Activated T-helper 1 cell treated with anti-CD3 and anti-CD28 coated beads, Interleukin-12 subunit alpha, Interleukin-12 subunit beta, Interleukin-2, Interleukin-4 antibody, amounts not matched to agents 30 ng/mL and 10 ng/mL and 1 ng/mL, durations not matched to agents 14 hours and 24 hours and 36 hours (primary cell): ENCODE results near the gene LIFR. TPM values are rescaled to one million over a fixed set of nuclear protein-coding genes. Genes with fewer than 3 reads are reported as not detected.

Experiments
- DNase-seq: peaks from one replicate; pipeline ENCODE4 v3.0.0; 2021; ENCODE audit warnings: low spot score
- H3K27ac Mint-ChIP-seq: one replicate; pipeline ENCODE4 v1.8.0; 2021; ENCODE audit warnings: mild to moderate bottlenecking, mixed read lengths
- H3K27me3 Mint-ChIP-seq: one replicate; pipeline ENCODE4 v1.8.0; 2022; ENCODE audit warnings: mild to moderate bottlenecking, moderate library complexity, mixed read lengths; ENCODE audit not compliant: insufficient read depth
- H3K36me3 Mint-ChIP-seq: one replicate; pipeline ENCODE4 v1.8.0; 2021; ENCODE audit warnings: low read depth, mixed read lengths
- H3K4me1 Mint-ChIP-seq: one replicate; pipeline ENCODE4 v1.8.0; 2021; ENCODE audit warnings: low read depth, mixed read lengths
- H3K4me3 Mint-ChIP-seq: one replicate; pipeline ENCODE4 v1.8.0; 2021; ENCODE audit warnings: mild to moderate bottlenecking, moderate library complexity, mixed read lengths
- H3K9me3 Mint-ChIP-seq: one replicate; pipeline ENCODE4 v1.8.0; 2021; ENCODE audit warnings: mixed read lengths
- intact Hi-C: fragments of 100-400 bp; cut with micrococcal nuclease; formaldehyde crosslinking; loops from one replicate; pipeline ENCODE4 v1.15.1; 2024
- total RNA-seq: library from RNA; stranded (reverse); gene quantifications from 2 replicates; pipeline ENCODE4 v1.2.3, GENCODE V29; 2022

Gene LIFR
- total RNA-seq, 1 donor from 2014 or later = 0.10 TPM

- intact Hi-C loops = no loop called here
- H3K27ac Mint-ChIP-seq = no peak overlapping the region
- H3K36me3 Mint-ChIP-seq = no peaks in the 10 kb centered on the region
- H3K27me3 Mint-ChIP-seq = no peaks in the 10 kb centered on the region
- no peak for DNase-seq
- H3K4me3 Mint-ChIP-seq = no peak overlapping the region
- H3K9me3 Mint-ChIP-seq = no peaks in the 10 kb centered on the region
- H3K4me1 Mint-ChIP-seq = no peaks in the 10 kb centered on the region
Measured at GRCh38 chr5:38593959-38594358, 37.5 kb upstream of the LIFR start.

- no peak overlapping the region for H3K27ac Mint-ChIP-seq
- no peak overlapping the region for H3K4me3 Mint-ChIP-seq
- DNase-seq = no peak
- intact Hi-C loops = no loop called here
- H3K27me3 Mint-ChIP-seq = no peaks in the 10 kb centered on the region
- H3K4me1 Mint-ChIP-seq = no peaks in the 10 kb centered on the region
- H3K36me3 Mint-ChIP-seq = no peaks in the 10 kb centered on the region
- no peaks in the 10 kb centered on the region for H3K9me3 Mint-ChIP-seq
Measured at GRCh38 chr5:38591523-38591849, 35.0 kb upstream of the LIFR start.

- no peak for DNase-seq
- H3K27me3 Mint-ChIP-seq = peaks cover 2% of the 10 kb centered on the region
- intact Hi-C loops = no loop called here
- no peak overlapping the region for H3K27ac Mint-ChIP-seq
- no peaks in the 10 kb centered on the region for H3K36me3 Mint-ChIP-seq
- H3K9me3 Mint-ChIP-seq = no peaks in the 10 kb centered on the region
- H3K4me3 Mint-ChIP-seq = no peak overlapping the region
- H3K4me1 Mint-ChIP-seq = no peaks in the 10 kb centered on the region
Measured at GRCh38 chr5:38590838-38591522, 34.5 kb upstream of the LIFR start.

GRCh38 chr5:38589629-38590028 is 33.2 kb upstream of the LIFR start:
- peaks cover 5% of the 10 kb centered on the region for H3K27me3 Mint-ChIP-seq
- H3K4me1 Mint-ChIP-seq = no peaks in the 10 kb centered on the region
- intact Hi-C loops = no loop called here
- H3K27ac Mint-ChIP-seq = no peak overlapping the region
- H3K4me3 Mint-ChIP-seq = no peak overlapping the region
- H3K9me3 Mint-ChIP-seq = no peaks in the 10 kb centered on the region
- no peaks in the 10 kb centered on the region for H3K36me3 Mint-ChIP-seq
- no peak for DNase-seq

GRCh38 chr5:38585816-38586215 is 29.4 kb upstream of the LIFR start:
- H3K27me3 Mint-ChIP-seq = peaks cover 10% of the 10 kb centered on the region
- intact Hi-C loops = no loop called here

GRCh38 chr5:38583500-38583899 is 27.1 kb upstream of the LIFR start:
- intact Hi-C loops = no loop called here
- no peak overlapping the region for H3K4me3 Mint-ChIP-seq
- DNase-seq = no peak

More at GRCh38 chr5:38585816-38586215, 29.4 kb upstream of the LIFR start:
- Mint-ChIP-seq H3K9me3 (no peaks in the 10 kb centered on the region), H3K4me1 (peaks cover 6% of the 10 kb centered on the region), H3K27ac (no peak overlapping the region), H3K36me3 (peaks cover 1% of the 10 kb centered on the region), H3K4me3 (no peak overlapping the region)
- no peak for DNase-seq

GRCh38 chr5:38582975-38583319 is 26.5 kb upstream of the LIFR start:
- no peak overlapping the region for H3K27ac Mint-ChIP-seq
- DNase-seq = no peak
- H3K36me3 Mint-ChIP-seq = peaks cover 1% of the 10 kb centered on the region
- H3K9me3 Mint-ChIP-seq = no peaks in the 10 kb centered on the region
- no peak overlapping the region for H3K4me3 Mint-ChIP-seq
- H3K4me1 Mint-ChIP-seq = peaks cover 6% of the 10 kb centered on the region
- H3K27me3 Mint-ChIP-seq = peaks cover 14% of the 10 kb centered on the region
- intact Hi-C loops = no loop called here

More at GRCh38 chr5:38583500-38583899, 27.1 kb upstream of the LIFR start:
- Mint-ChIP-seq H3K27ac (no peak overlapping the region), H3K4me1 (peaks cover 6% of the 10 kb centered on the region), H3K27me3 (peaks cover 14% of the 10 kb centered on the region), H3K36me3 (peaks cover 1% of the 10 kb centered on the region), H3K9me3 (no peaks in the 10 kb centered on the region)

GRCh38 chr5:38582293-38582974 is 26.0 kb upstream of the LIFR start:
- Mint-ChIP-seq H3K4me1 (peaks cover 6% of the 10 kb centered on the region), H3K27me3 (peaks cover 14% of the 10 kb centered on the region), H3K36me3 (peaks cover 1% of the 10 kb centered on the region), H3K27ac (no peak overlapping the region), H3K9me3 (no peaks in the 10 kb centered on the region), H3K4me3 (no peak overlapping the region)
- DNase-seq = no peak
- intact Hi-C loops = no loop called here

GRCh38 chr5:38581597-38581996 is 25.2 kb upstream of the LIFR start:
- H3K9me3 Mint-ChIP-seq = no peaks in the 10 kb centered on the region
- H3K4me3 Mint-ChIP-seq = no peak overlapping the region
- H3K4me1 Mint-ChIP-seq = peaks cover 6% of the 10 kb centered on the region
- intact Hi-C loops = no loop called here
- H3K27me3 Mint-ChIP-seq = peaks cover 14% of the 10 kb centered on the region
- no peak overlapping the region for H3K27ac Mint-ChIP-seq
- DNase-seq = no peak
- peaks cover 1% of the 10 kb centered on the region for H3K36me3 Mint-ChIP-seq

GRCh38 chr5:38579105-38579504 is 22.7 kb upstream of the LIFR start:
- intact Hi-C loops = no loop called here
- Mint-ChIP-seq H3K27ac (no peak overlapping the region), H3K4me1 (peaks cover 6% of the 10 kb centered on the region)

GRCh38 chr5:38576961-38577684 is 20.7 kb upstream of the LIFR start:
- Mint-ChIP-seq H3K4me3 (no peak overlapping the region), H3K9me3 (no peaks in the 10 kb centered on the region), H3K4me1 (no peaks in the 10 kb centered on the region), H3K36me3 (no peaks in the 10 kb centered on the region), H3K27ac (no peak overlapping the region), H3K27me3 (peaks cover 11% of the 10 kb centered on the region)
- no peak for DNase-seq
- intact Hi-C loops = no loop called here

More at GRCh38 chr5:38579105-38579504, 22.7 kb upstream of the LIFR start:
- no peaks in the 10 kb centered on the region for H3K9me3 Mint-ChIP-seq
- H3K36me3 Mint-ChIP-seq = peaks cover 1% of the 10 kb centered on the region
- H3K27me3 Mint-ChIP-seq = peaks cover 11% of the 10 kb centered on the region
- no peak overlapping the region for H3K4me3 Mint-ChIP-seq
- DNase-seq = no peak

- no peak overlapping the region for H3K4me3 Mint-ChIP-seq
- H3K27me3 Mint-ChIP-seq = peaks cover 10% of the 10 kb centered on the region
- no peak overlapping the region for H3K27ac Mint-ChIP-seq
- H3K36me3 Mint-ChIP-seq = no peaks in the 10 kb centered on the region
- no peaks in the 10 kb centered on the region for H3K4me1 Mint-ChIP-seq
- no peaks in the 10 kb centered on the region for H3K9me3 Mint-ChIP-seq
- intact Hi-C loops = no loop called here
- no peak for DNase-seq
Measured at GRCh38 chr5:38576442-38576841, 20.0 kb upstream of the LIFR start.

- no peak for DNase-seq
- Mint-ChIP-seq H3K27ac (no peak overlapping the region), H3K4me1 (no peaks in the 10 kb centered on the region), H3K27me3 (peaks cover 8% of the 10 kb centered on the region), H3K36me3 (no peaks in the 10 kb centered on the region), H3K4me3 (no peak overlapping the region), H3K9me3 (no peaks in the 10 kb centered on the region)
- intact Hi-C loops = no loop called here
Measured at GRCh38 chr5:38575476-38575875, 19.0 kb upstream of the LIFR start.
